ENCODE data around the gene PEAK3. TPM values are rescaled to one million over a fixed set of nuclear protein-coding genes. Genes with fewer than 3 reads are reported as not detected.
A peak's percentile ranks its signal among the peaks of the same experiment; 100 is the strongest.

Gene PEAK3
- total RNA-seq, 1 experiment from 2014 or later, result not detected

DNA sequence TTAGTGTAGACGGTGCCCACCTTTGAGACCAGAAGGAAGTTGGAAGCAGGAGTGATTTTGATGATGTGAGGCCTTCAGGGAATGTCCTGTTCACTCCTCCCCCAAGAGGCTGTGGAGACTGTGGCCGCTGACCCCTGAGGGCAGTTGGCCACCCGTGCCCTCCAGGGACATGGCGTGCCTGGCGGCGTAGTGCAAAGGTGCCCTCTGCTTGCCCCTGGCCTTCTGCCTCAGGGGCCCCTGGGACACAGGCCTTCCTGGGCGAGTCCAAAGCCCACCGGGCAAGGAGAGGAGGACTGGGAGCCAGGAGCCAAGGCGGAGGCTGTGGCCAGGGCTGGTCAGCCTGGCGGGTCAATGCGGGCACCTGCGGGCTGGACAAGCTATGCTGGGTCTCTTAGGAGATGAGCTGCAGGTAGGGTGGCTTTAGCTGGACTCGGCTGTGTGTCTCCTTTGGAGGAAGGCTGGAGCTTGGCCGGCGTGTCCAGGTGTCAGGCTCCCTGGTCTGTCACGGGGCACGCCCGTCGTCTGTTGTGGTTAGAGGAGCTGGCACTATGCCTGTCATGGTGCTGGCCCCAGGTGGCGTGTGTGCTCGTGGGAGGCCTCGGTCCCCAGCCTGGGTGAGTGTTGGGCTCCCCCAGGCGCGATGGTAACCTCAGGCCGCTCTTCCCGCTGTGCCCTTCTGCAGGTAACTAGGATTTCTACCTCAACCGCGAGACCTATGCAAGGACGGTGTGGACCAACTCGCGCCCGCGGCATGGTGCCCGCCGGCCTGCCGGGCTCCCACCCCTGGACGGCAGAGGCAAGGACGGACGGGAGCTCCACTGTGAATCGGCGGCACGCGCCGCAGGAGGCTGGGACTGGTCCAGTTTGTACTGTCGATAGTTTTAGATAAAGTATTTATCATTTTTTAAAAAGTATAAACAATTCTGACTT lies 52.6 kb downstream of the PEAK3 start:
- Histone ChIP-seq H3K4me3 (ENCODE audit: insufficient read depth, low read depth, low read length) (no peak overlapping the region), H3K27me3 (ENCODE audit: control insufficient read depth, insufficient read depth, low read length) (no peaks in the 10 kb centered on the region), H3K36me3 (replicated peaks; ENCODE audit: control insufficient read depth, insufficient read depth, low read length) (peaks cover 8% of the 10 kb centered on the region)
- DNase-seq, result peak; percentile 68

DNA sequence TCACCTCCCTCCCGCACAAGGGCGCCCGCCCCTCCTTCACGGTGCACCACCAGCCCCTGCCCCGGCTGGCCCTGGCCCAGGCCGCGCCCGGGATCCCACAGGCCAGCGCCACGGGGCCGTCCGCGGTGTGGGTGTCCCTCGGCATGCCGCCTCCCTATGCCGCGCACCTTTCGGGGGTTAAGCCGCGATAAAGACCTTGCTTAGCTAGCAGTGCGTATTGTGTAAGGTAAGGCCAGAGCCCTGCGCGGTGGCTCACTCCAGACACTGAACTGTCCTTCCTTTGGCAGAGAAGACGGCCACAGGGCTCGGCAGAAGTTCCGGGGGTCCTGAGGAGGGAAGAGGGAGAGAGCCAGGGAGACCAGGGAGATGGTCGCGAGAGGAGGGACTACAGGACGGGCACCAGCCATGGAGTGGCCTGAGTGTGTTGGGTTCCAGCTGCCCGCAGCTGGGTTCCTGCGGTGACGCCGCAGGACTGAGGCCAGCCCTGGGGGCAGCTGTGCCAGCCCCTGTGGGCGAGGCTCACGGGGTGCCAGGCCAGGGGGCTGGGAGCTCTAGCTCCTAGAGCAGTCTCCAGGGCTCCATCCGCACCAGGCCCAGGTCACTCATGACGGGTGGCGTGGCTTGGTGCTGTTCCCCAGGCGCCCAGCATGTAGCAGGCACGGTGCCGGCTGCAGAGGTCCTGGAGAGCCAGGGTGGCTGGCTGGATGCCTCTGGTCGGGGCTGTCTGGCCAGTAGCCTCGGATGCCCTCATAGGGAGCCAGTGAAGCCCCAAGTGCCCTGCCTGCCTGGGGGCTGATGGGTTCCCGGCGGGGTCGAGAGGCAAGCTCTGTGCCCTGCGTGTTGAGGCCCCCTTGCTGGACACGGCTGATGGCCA lies 53.6 kb downstream of the PEAK3 start:
- no peaks in the 10 kb centered on the region for H3K27me3 ChIP-seq (ENCODE audit: control insufficient read depth, insufficient read depth, low read length)
- DNase-seq, result no peak
- H3K4me3 ChIP-seq (ENCODE audit: insufficient read depth, low read depth, low read length), result no peak overlapping the region
- H3K36me3 ChIP-seq (replicated peaks; ENCODE audit: control insufficient read depth, insufficient read depth, low read length), result peaks cover 4% of the 10 kb centered on the region

DNA sequence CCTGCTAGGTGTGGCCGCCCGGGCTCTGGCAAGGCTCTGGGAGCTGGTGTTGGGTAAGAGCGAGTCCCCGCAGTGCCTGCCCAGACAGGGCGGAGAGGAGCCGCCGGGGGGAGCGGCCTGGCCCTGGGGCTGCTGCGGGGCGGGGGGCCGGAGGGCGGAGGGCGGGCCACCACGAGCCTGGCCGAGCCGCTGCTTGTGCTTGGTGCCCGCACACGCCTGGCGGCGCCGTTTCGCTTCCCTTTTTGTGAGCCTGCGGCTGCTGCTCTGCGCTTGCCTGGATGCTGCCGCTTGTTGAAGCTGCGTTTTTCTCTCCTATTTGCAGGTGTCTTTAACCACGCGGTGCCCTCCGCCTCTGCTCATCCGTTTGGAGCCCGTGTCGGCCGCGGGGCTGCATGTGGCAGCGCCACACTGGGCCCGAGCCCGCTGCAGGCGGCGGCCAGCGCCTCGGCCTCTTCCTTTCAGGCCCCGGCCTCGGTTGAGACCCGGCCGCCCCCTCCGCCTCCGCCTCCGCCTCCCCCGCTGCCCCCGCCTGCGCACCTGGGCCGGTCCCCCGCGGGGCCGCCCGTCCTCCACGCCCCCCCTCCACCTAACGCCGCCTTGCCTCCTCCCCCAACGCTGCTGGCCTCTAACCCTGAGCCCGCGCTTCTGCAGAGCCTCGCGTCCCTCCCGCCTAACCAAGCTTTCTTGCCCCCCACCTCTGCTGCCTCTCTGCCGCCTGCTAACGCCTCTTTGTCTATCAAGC lies 54.4 kb downstream of the PEAK3 start:
- DNase-seq, result peak; percentile 80
- Histone ChIP-seq H3K27me3 (ENCODE audit: control insufficient read depth, insufficient read depth, low read length) (no peaks in the 10 kb centered on the region), H3K36me3 (replicated peaks; ENCODE audit: control insufficient read depth, insufficient read depth, low read length) (peaks cover 4% of the 10 kb centered on the region), H3K4me3 (ENCODE audit: insufficient read depth, low read depth, low read length) (no peak overlapping the region)

DNA sequence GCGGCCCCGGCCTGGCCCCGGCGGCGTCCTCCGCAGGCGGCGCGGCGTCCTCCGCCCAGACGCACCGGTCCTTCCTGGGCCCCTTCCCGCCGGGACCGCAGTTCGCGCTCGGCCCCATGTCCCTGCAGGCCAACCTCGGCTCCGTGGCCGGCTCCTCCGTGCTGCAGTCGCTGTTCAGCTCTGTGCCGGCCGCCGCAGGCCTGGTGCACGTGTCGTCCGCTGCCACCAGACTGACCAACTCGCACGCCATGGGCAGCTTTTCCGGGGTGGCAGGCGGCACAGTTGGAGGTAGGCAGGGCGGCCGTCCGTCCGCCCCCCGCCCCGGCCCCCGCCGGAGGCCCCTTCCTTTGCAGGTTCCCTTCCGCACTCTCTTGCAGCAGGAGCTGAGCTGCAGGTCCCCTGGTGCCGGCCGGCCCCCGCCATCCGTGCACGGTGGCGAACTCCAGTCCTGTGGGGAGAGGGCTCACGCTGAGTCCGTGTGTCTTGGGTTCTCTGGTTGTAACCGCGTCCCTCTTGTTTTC lies 55.1 kb downstream of the PEAK3 start:
- DNase-seq, result peak; percentile 68
- peaks cover 4% of the 10 kb centered on the region for H3K36me3 ChIP-seq (replicated peaks; ENCODE audit: control insufficient read depth, insufficient read depth, low read length)
- no peaks in the 10 kb centered on the region for H3K27me3 ChIP-seq (ENCODE audit: control insufficient read depth, insufficient read depth, low read length)
- H3K4me3 ChIP-seq (ENCODE audit: insufficient read depth, low read depth, low read length), result no peak overlapping the region

DNA sequence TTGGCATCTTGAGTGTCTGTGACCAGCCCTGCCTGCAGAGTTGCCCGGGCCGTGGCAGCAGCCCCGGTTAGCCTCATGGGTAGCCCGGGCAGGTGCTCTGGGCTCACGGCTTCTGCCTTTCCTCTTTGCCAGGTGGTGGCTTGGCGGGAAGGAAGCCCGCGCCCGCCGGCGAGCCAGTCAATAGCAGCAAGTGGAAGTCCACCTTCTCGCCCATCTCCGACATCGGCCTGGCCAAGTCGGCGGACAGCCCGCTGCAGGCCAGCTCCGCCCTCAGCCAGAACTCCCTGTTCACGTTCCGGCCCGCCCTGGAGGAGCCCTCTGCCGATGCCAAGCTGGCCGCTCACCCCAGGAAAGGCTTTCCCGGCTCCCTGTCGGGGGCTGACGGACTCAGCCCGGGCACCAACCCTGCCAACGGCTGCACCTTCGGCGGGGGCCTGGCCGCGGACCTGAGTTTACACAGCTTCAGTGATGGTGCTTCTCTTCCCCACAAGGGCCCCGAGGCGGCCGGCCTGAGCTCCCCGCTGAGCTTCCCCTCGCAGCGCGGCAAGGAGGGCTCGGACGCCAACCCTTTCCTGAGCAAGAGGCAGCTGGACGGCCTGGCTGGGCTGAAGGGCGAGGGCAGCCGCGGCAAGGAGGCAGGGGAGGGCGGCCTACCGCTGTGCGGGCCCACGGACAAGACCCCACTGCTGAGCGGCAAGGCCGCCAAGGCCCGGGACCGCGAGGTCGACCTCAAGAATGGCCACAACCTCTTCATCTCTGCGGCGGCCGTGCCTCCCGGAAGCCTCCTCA lies 55.7 kb downstream of the PEAK3 start:
- no peak overlapping the region for H3K4me3 ChIP-seq (ENCODE audit: insufficient read depth, low read depth, low read length)
- peaks cover 4% of the 10 kb centered on the region for H3K36me3 ChIP-seq (replicated peaks; ENCODE audit: control insufficient read depth, insufficient read depth, low read length)
- no peak for DNase-seq
- no peaks in the 10 kb centered on the region for H3K27me3 ChIP-seq (ENCODE audit: control insufficient read depth, insufficient read depth, low read length)

DNA sequence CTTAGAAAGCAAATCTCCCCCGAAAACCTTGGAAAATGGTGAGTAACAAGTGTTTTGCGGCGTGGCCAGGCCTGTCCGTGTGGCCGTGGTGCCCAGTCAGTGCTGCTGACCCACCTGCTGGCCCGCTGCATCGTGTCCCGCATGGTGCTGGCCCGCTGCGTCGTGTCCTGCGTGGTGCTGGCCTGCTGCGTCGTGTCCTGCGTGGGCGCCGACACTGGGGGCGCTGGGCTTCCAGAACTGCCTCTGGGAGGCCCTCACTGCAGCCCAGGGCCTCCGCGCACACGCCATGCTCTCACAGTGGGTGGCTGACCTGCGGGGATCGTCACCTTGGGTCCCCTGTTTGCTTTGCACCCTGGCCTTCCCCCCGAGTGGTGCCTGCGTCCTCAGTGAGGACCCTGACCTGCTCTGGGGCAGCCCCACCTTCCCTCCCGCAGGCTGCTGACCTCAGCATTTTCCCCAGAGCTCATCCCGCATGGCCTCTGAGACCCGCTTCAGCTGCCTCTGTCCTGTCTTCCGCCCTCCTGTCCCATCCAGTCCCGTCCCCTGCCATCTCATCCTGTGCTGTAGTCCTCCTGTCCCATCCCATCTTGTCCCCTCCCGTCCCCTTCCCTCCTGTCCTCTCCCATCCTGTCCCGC lies 56.4 kb downstream of the PEAK3 start:
- Histone ChIP-seq H3K4me3 (ENCODE audit: insufficient read depth, low read depth, low read length) (no peak overlapping the region), H3K27me3 (ENCODE audit: control insufficient read depth, insufficient read depth, low read length) (no peaks in the 10 kb centered on the region), H3K36me3 (replicated peaks; ENCODE audit: control insufficient read depth, insufficient read depth, low read length) (peaks cover 4% of the 10 kb centered on the region)
- no peak for DNase-seq

DNA sequence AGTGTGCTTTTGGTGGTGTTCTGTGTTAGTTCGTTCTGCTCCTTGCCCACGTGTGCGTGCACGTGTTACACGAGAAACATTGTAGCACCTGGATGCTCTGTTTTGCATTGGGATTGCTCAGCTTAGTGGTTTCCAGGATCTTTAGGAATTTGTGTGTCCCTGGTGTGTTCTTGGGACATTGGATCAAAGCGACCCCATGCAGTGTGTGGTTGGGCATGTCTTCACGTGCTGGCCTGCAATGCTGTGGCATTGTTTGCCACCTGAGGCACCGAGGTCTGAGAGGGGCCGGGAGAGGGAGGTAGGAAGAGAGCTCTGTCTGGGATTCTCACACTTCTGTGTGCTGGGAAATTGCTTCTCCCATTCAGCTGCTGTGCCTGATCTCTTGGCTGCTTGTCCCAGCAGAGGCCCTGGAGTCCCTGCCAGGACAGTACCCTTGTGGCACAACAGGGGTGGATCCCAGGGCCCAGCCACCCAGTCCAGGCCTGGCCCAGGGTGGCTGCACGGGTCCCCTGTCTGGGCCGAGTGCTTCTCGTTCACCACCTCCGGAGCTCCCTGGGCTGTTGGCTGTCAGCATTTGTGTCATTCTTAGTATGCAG lies 57.1 kb downstream of the PEAK3 start:
- no peak for DNase-seq
- Histone ChIP-seq H3K4me3 (ENCODE audit: insufficient read depth, low read depth, low read length) (no peak overlapping the region), H3K27me3 (ENCODE audit: control insufficient read depth, insufficient read depth, low read length) (no peaks in the 10 kb centered on the region), H3K36me3 (replicated peaks; ENCODE audit: control insufficient read depth, insufficient read depth, low read length) (peaks cover 4% of the 10 kb centered on the region)

Other genes with a start within 250 kb of the PEAK3 start
- 130 and 135 TPM in 2 replicates for gene MKNK2, start 230.9 kb downstream of the PEAK3 start, total RNA-seq (2014; rRNA removed; shearing (Covaris generic))
- gene MOB3A, start 185.8 kb downstream of the PEAK3 start, total RNA-seq (2014; rRNA removed; shearing (Covaris generic)), result 7.7 and 8.9 TPM in 2 replicates
- gene IZUMO4, start 185.3 kb downstream of the PEAK3 start, total RNA-seq (2014; rRNA removed; shearing (Covaris generic)), result 0.80 and 0.81 TPM in 2 replicates
- gene AP3D1, start 130.6 kb downstream of the PEAK3 start, total RNA-seq (2014; rRNA removed; shearing (Covaris generic)), result 175 and 177 TPM in 2 replicates
- gene DOT1L, start 118.2 kb downstream of the PEAK3 start, total RNA-seq (2014; rRNA removed; shearing (Covaris generic)), result 13.3 and 18.0 TPM in 2 replicates
- gene PLEKHJ1, start 45.8 kb downstream of the PEAK3 start, total RNA-seq (2014; rRNA removed; shearing (Covaris generic)), result 269 and 295 TPM in 2 replicates
- 107 and 115 TPM in 2 replicates for gene SF3A2, start 45.4 kb downstream of the PEAK3 start, total RNA-seq (2014; rRNA removed; shearing (Covaris generic))
- gene AMH, start 32.9 kb downstream of the PEAK3 start, total RNA-seq (2014; rRNA removed; shearing (Covaris generic)), result 10.5 and 12.8 TPM in 2 replicates
- not detected in 2 replicates for gene JSRP1, start 25.8 kb downstream of the PEAK3 start, total RNA-seq (2014; rRNA removed; shearing (Covaris generic))
- gene LINGO3, start 26.0 kb upstream of the PEAK3 start, total RNA-seq (2014; rRNA removed; shearing (Covaris generic)), result 1.1 and 2.7 TPM in 2 replicates
- gene LSM7, start 46.4 kb upstream of the PEAK3 start, total RNA-seq (2014; rRNA removed; shearing (Covaris generic)), result 320 and 421 TPM in 2 replicates
- gene SPPL2B, start 46.5 kb upstream of the PEAK3 start, total RNA-seq (2014; rRNA removed; shearing (Covaris generic)), result 65.9 and 75.3 TPM in 2 replicates
- 0.48 TPM in 1 of 2 replicates, not detected in the other for gene TMPRSS9, start 78.1 kb upstream of the PEAK3 start, total RNA-seq (2014; rRNA removed; shearing (Covaris generic))
- gene TIMM13, start 145.4 kb upstream of the PEAK3 start, total RNA-seq (2014; rRNA removed; shearing (Covaris generic)), result 176 and 179 TPM in 2 replicates
- gene LMNB2, start 174.8 kb upstream of the PEAK3 start, total RNA-seq (2014; rRNA removed; shearing (Covaris generic)), result 204 and 229 TPM in 2 replicates
- 29.4 and 39.9 TPM in 2 replicates for gene GADD45B, start 194.0 kb upstream of the PEAK3 start, total RNA-seq (2014; rRNA removed; shearing (Covaris generic))

All from H7 (cell line).